HCT116 (cell line): ENCODE results near the gene CALN1. TPM values are rescaled to one million over a fixed set of nuclear protein-coding genes. Genes with fewer than 3 reads are reported as not detected.

Source experiments
- ATAC-seq: fragments of 200-7000 bp; cut with Tn5 transposase; 2 replicates; pipeline ENCODE4 v1.9.1; 2020; ENCODE audit warnings: mild to moderate bottlenecking, moderate library complexity
- BruUV-seq: library from RNA; stranded (reverse); fragments of 400-500 nt; replicated peaks from 2 replicates; lab custom pipeline; 2021; lab: Mats Ljungman, UMichigan
- CTCF ChIA-PET: fragments of 300-600 bp; sonication (Branson Sonifier 250); formaldehyde crosslinking; loops from one replicate; lab custom pipeline; 2021; ENCODE audit warnings: antibody characterized with exemption; lab: Charles Lee
- POLR2A ChIA-PET: fragments of 300-600, 350-600 bp; sonication (Branson Sonifier 250); formaldehyde crosslinking; loops from one replicate; lab custom pipeline; 2021; ENCODE audit warnings: antibody characterized with exemption; lab: Charles Lee
- RAD21 ChIA-PET, 2 experiments: fragments of 300-600 bp; sonication (Branson Sonifier 250); formaldehyde crosslinking; loops; one replicate each; lab custom pipeline; 2023; ENCODE audit warnings: low total read pairs in 2 of 2; ENCODE audit not compliant: uncharacterized antibody in 2 of 2, unreplicated experiment in 2 of 2, low non-redundant PET in 1 of 2; lab: Charles Lee
- DNase-seq: peaks from one replicate; pipeline ENCODE4 v3.0.0-alpha.2; 2010; ENCODE audit warnings: low read depth, low spot score
- H2AFZ ChIP-seq: fragments of 200-600 bp; shearing (Covaris generic), sonication (generic); 2 replicates; pipeline ENCODE4 v1.6.1; 2017; ENCODE audit warnings: low read depth, mixed run types, mixed read lengths, antibody characterized with exemption, low read length; ENCODE audit not compliant: poor library complexity, severe bottlenecking
- H3K27ac ChIP-seq: 2 replicates; pipeline ENCODE4 v1.5.1; 2012; ENCODE audit warnings: low read depth, low read length
- H3K27me3 ChIP-seq: fragments of 200-600 bp; sonication (generic); 2 replicates; pipeline ENCODE4 v1.6.1; 2016; ENCODE audit warnings: mixed run types, low read length, mixed read lengths; ENCODE audit not compliant: insufficient read depth
- H3K36me3 ChIP-seq, 2 experiments: fragments of 200-500 bp in 1 of 2; fragments of 200-600 bp in 1 of 2; sonication (Bioruptor generic) in 1 of 2; sonication (generic) in 1 of 2; 2 replicates each; pipeline versions ENCODE4 v1.5.1 to v1.6.1; 2014 to 2016; ENCODE audit warnings: low read length in 2 of 2, inconsistent platforms in 1 of 2, mixed read lengths in 1 of 2, mixed run types in 1 of 2; ENCODE audit not compliant: insufficient read depth in 2 of 2, control insufficient read depth in 1 of 2
- H3K4me1 ChIP-seq, 2 experiments: fragments of 200-600 bp in 1 of 2; sonication (generic) in 1 of 2; 2 replicates each; pipeline versions ENCODE4 v1.5.1 to v1.6.1; 2012 to 2017; ENCODE audit warnings: low read length in 2 of 2, inconsistent platforms in 1 of 2, mild to moderate bottlenecking in 1 of 2, mixed read lengths in 1 of 2, mixed run types in 1 of 2, moderate library complexity in 1 of 2; ENCODE audit not compliant: insufficient read depth in 2 of 2, control insufficient read depth in 1 of 2
- H3K4me2 ChIP-seq: fragments of 200-600 bp; sonication (generic); 2 replicates; pipeline ENCODE4 v1.6.1; 2017; ENCODE audit warnings: mixed run types, low read length, mixed read lengths
- H3K4me3 ChIP-seq, 2 experiments: fragments of 200-600 bp in 1 of 2; sonication (generic) in 1 of 2; replicated peaks in 1 of 2; 2 replicates each; pipeline ENCODE4 v1.5.1; 2011 to 2016; ENCODE audit warnings: low read length in 2 of 2, control low read depth in 1 of 2, low read depth in 1 of 2, mild to moderate bottlenecking in 1 of 2, mixed read lengths in 1 of 2, mixed run types in 1 of 2
- H3K79me2 ChIP-seq: fragments of 200-600 bp; sonication (generic); 2 replicates; pipeline ENCODE4 v1.6.1; 2017; ENCODE audit warnings: mild to moderate bottlenecking, mixed run types, low read length, moderate library complexity, mixed read lengths; ENCODE audit not compliant: insufficient read depth
- H3K9ac ChIP-seq: fragments of 200-600 bp; sonication (generic); 2 replicates; pipeline ENCODE4 v1.6.1; 2016; ENCODE audit warnings: low read length, mixed read lengths
- H3K9me2 ChIP-seq: fragments of 200-600 bp; sonication (generic), shearing (Covaris generic); 2 replicates; pipeline ENCODE4 v1.6.1; 2017; ENCODE audit warnings: mixed run types, mild to moderate bottlenecking, moderate library complexity; ENCODE audit not compliant: insufficient read depth
- H3K9me3 ChIP-seq, 2 experiments: fragments of 200-500 bp in 1 of 2; fragments of 200-600 bp in 1 of 2; sonication (Bioruptor generic) in 1 of 2; sonication (generic) in 1 of 2; 2 replicates each; pipeline ENCODE4 v1.6.1; 2014 to 2017; ENCODE audit warnings: low read length in 2 of 2, mixed read lengths in 2 of 2, inconsistent platforms in 1 of 2, low read depth in 1 of 2, mild to moderate bottlenecking in 1 of 2, mixed run types in 1 of 2, moderate library complexity in 1 of 2; ENCODE audit not compliant: control insufficient read depth in 1 of 2, insufficient read depth in 1 of 2
- H4K20me1 ChIP-seq: fragments of 200-600 bp; sonication (generic), shearing (Covaris generic); 2 replicates; pipeline ENCODE4 v1.6.1; 2017; ENCODE audit warnings: mixed run types, mild to moderate bottlenecking, moderate library complexity; ENCODE audit not compliant: insufficient read depth
- CBX3 ChIP-seq: IDR thresholded peaks from 2 replicates; pipeline ENCODE4 v1.6.1; 2012; ENCODE audit warnings: low read depth
- CEBPB ChIP-seq: IDR thresholded peaks from 2 replicates; pipeline ENCODE4 v1.6.1; 2012; ENCODE audit warnings: low read depth
- EZH2 ChIP-seq: fragments of 200-600 bp; sonication (generic); IDR thresholded peaks from 2 replicates; pipeline ENCODE4 v1.6.1; 2017; ENCODE audit warnings: antibody characterized with exemption, mixed run types
- EZH2phosphoT487 ChIP-seq: fragments of 200-600 bp; IDR thresholded peaks from 2 replicates; pipeline ENCODE4 v1.6.1; 2018; ENCODE audit warnings: antibody characterized with exemption, borderline replicate concordance
- FOSL1 ChIP-seq: IDR thresholded peaks from 2 replicates; pipeline ENCODE4 v1.6.1; 2012; ENCODE audit warnings: low read depth
- POLR2A ChIP-seq: IDR thresholded peaks from 2 replicates; pipeline ENCODE4 v1.7.0; 2011; ENCODE audit warnings: borderline replicate concordance; ENCODE audit not compliant: insufficient read depth, insufficient read length; ENCODE audit errors: extremely low read depth
- TCF7L2 ChIP-seq: IDR thresholded peaks from 2 replicates; pipeline ENCODE4 v1.7.0; 2011; ENCODE audit warnings: borderline replicate concordance, inconsistent platforms; ENCODE audit not compliant: insufficient read depth, insufficient read length; ENCODE audit errors: extremely low read depth
- YY1 ChIP-seq: IDR thresholded peaks from 2 replicates; pipeline ENCODE4 v1.6.1; 2011; ENCODE audit warnings: low read length, low read depth, moderate library complexity, mild to moderate bottlenecking; ENCODE audit not compliant: insufficient replicate concordance; ENCODE audit errors: extremely low read depth
- intact Hi-C: fragments of 100-400 bp; cut with micrococcal nuclease; formaldehyde crosslinking; loops from 2 replicates; pipeline ENCODE4 v1.10.0; 2022
- total RNA-seq: library from RNA; stranded (reverse); gene quantifications from one replicate; pipeline ENCODE4 v1.2.1, GENCODE V29; 2021; ENCODE audit not compliant: unreplicated experiment
- TF ChIP-seq, protein P1 (sequence below): IDR thresholded peaks from 2 replicates; pipeline ENCODE4 v1.6.1; 2012; ENCODE audit warnings: low read depth
- TF ChIP-seq, protein P2 (sequence below): IDR thresholded peaks from 2 replicates; pipeline ENCODE4 v1.6.1; 2012

Gene CALN1
- total RNA-seq, 1 experiment from 2014 or later: 0.17 TPM

DNA sequence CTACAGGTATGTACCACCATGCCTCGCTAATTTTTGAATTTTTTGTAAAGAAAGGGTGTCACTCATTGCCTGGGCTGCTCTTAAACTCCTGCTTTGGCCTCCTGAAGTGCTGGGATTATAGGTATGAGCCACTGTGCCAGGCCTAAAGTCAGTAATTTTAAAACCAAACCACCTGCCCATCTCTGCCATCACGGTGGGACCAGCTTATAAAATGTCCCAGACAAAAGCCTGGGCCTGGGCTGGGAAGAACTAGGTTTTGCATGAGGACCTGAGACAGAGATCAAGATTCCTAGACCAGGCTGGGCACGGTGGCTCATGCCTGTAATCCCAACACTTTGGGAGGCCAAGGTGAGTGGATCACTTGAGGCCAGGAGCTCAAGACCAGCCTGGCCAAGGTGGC, 395.6 kb downstream of the CALN1 start:
- TF ChIP-seq TCF7L2 (no peak), POLR2A (no peak), EZH2 (no peak), CBX3 (no peak)
- TF ChIP-seq, protein P1, sequence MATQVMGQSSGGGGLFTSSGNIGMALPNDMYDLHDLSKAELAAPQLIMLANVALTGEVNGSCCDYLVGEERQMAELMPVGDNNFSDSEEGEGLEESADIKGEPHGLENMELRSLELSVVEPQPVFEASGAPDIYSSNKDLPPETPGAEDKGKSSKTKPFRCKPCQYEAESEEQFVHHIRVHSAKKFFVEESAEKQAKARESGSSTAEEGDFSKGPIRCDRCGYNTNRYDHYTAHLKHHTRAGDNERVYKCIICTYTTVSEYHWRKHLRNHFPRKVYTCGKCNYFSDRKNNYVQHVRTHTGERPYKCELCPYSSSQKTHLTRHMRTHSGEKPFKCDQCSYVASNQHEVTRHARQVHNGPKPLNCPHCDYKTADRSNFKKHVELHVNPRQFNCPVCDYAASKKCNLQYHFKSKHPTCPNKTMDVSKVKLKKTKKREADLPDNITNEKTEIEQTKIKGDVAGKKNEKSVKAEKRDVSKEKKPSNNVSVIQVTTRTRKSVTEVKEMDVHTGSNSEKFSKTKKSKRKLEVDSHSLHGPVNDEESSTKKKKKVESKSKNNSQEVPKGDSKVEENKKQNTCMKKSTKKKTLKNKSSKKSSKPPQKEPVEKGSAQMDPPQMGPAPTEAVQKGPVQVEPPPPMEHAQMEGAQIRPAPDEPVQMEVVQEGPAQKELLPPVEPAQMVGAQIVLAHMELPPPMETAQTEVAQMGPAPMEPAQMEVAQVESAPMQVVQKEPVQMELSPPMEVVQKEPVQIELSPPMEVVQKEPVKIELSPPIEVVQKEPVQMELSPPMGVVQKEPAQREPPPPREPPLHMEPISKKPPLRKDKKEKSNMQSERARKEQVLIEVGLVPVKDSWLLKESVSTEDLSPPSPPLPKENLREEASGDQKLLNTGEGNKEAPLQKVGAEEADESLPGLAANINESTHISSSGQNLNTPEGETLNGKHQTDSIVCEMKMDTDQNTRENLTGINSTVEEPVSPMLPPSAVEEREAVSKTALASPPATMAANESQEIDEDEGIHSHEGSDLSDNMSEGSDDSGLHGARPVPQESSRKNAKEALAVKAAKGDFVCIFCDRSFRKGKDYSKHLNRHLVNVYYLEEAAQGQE: no peak
- TF ChIP-seq, all 23 proteins: peak for 0
- H3K4me3 ChIP-seq: no peak overlapping the region
- no peak overlapping the region for H3K27ac ChIP-seq
- ChIA-PET RAD21 (no interaction called here), POLR2A (no interaction called here), CTCF (no interaction called here)
- intact Hi-C loops: no loop called here
- ATAC-seq (no peak), DNase-seq (no peak)
- no peak overlapping the region for H3K4me2 ChIP-seq
- no peaks in the 10 kb centered on the region for H3K36me3 ChIP-seq
- H4K20me1 ChIP-seq: no peaks in the 10 kb centered on the region
- H3K9me3 ChIP-seq: peaks cover 0 to 7% of the 10 kb centered on the region in 2 experiments; a peak in 2 of 4 replicates
- H3K9ac ChIP-seq: no peak overlapping the region
- H3K4me1 ChIP-seq: no peaks in the 10 kb centered on the region
- H2AFZ ChIP-seq: no peak overlapping the region
- H3K27me3 ChIP-seq: no peaks in the 10 kb centered on the region
- no peaks in the 10 kb centered on the region for H3K9me2 ChIP-seq
- no peaks in the 10 kb centered on the region for H3K79me2 ChIP-seq
- no TSS peak for BruUV-seq

DNA sequence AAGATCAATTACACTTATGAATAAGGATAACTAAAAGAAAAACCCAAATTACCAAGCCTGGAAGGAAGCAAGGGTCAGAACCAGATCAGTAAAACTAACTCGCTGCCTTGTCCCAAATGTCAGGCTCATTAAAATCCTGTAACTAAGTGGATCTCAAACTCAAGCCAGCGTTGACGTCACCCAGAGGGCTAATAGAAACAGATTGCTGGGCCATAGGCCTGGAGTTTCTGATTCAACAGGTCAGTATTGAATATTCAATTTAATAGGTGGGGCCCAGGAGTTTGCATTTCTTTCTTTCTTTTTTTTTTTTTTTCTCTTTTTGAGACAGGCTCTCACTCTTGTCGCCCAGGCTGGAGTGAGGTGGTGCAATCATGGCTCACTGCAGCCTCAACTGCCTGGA, 397.0 kb downstream of the CALN1 start:
- no peaks in the 10 kb centered on the region for H3K9me2 ChIP-seq
- H3K36me3 ChIP-seq: no peaks in the 10 kb centered on the region
- ChIA-PET RAD21 (no interaction called here), CTCF (no interaction called here), POLR2A (no interaction called here)
- DNase-seq (no peak), ATAC-seq (no peak)
- H4K20me1 ChIP-seq: no peaks in the 10 kb centered on the region
- no peak overlapping the region for H3K4me2 ChIP-seq
- H3K4me1 ChIP-seq: no peaks in the 10 kb centered on the region
- no peak overlapping the region for H3K27ac ChIP-seq
- no peak overlapping the region for H3K9ac ChIP-seq
- BruUV-seq: no TSS peak
- intact Hi-C loops: no loop called here
- no peak overlapping the region for H2AFZ ChIP-seq
- H3K4me3 ChIP-seq: no peak overlapping the region
- H3K27me3 ChIP-seq: no peaks in the 10 kb centered on the region
- H3K9me3 ChIP-seq: peaks cover 0 to 6% of the 10 kb centered on the region in 2 experiments; a peak in 1 of 4 replicates
- TF ChIP-seq, protein P2, sequence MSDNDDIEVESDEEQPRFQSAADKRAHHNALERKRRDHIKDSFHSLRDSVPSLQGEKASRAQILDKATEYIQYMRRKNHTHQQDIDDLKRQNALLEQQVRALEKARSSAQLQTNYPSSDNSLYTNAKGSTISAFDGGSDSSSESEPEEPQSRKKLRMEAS: no peak
- TF ChIP-seq POLR2A (no peak), EZH2 (no peak), EZH2phosphoT487 (no peak), CEBPB (no peak), CBX3 (no peak), FOSL1 (no peak), TCF7L2 (no peak), YY1 (no peak)
- TF ChIP-seq, protein P1: no peak
- H3K79me2 ChIP-seq: no peaks in the 10 kb centered on the region
